BE2C (cell line): ENCODE results near the gene FXYD2.

Experiments used
- DNase-seq: peaks from one replicate; pipeline ENCODE4 v3.0.0-alpha.2; 2020
- H3K27me3 ChIP-seq: fragments of 250-450 bp; sonication (Bioruptor Pico); 2 replicates; pipeline ENCODE4 v1.5.1; 2020; ENCODE audit warnings: mild to moderate bottlenecking
- H3K36me3 ChIP-seq: fragments of 250-450 bp; sonication (Bioruptor Pico); 2 replicates; pipeline ENCODE4 v1.5.1; 2020; ENCODE audit warnings: mild to moderate bottlenecking
- H3K4me1 ChIP-seq: fragments of 250-450 bp; sonication (Bioruptor Pico); 2 replicates; pipeline ENCODE4 v1.5.1; 2020
- H3K4me3 ChIP-seq: 2 replicates; pipeline ENCODE4 v1.5.1; 2011; ENCODE audit warnings: low read depth, low read length
- H3K9me3 ChIP-seq: fragments of 250-450 bp; sonication (Bioruptor Pico); 2 replicates; pipeline ENCODE4 v1.5.1; 2020
- TF ChIP-seq, protein P1 (sequence below): IDR thresholded peaks from 2 replicates; pipeline ENCODE4 v1.5.1; 2012; ENCODE audit warnings: mild to moderate bottlenecking, low read depth, low read length

Gene FXYD2

DNA sequence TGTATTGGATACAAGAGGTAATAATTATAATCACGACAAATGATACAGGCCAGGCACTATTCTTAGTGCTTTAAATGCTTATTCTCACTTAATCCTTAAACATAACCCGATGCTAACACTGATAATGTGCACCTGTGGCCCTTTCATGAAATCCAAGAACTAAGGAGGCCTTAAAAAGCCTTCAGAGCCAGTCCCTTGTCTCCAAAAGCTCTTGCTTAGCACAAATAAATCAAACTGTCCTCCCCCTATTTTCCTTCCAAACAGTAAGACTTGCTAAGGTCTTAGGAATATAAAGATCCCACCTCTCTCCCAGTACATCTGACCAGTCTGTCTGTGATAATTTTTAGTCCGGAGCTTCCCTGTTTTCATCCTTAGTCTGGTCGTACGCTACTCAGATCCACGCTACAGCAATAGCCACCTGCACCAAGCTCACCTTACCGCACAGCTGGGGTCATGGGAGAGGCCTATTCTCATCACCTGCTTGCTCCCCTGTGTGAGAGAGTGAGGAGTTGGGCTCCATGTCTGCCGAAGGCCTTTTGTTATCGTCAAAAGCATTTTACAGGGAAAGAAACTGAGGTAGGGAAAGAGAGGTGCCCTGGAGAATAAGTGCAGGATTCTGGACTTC is 35.1 kb upstream of the FXYD2 start:
- TF ChIP-seq, protein P1, sequence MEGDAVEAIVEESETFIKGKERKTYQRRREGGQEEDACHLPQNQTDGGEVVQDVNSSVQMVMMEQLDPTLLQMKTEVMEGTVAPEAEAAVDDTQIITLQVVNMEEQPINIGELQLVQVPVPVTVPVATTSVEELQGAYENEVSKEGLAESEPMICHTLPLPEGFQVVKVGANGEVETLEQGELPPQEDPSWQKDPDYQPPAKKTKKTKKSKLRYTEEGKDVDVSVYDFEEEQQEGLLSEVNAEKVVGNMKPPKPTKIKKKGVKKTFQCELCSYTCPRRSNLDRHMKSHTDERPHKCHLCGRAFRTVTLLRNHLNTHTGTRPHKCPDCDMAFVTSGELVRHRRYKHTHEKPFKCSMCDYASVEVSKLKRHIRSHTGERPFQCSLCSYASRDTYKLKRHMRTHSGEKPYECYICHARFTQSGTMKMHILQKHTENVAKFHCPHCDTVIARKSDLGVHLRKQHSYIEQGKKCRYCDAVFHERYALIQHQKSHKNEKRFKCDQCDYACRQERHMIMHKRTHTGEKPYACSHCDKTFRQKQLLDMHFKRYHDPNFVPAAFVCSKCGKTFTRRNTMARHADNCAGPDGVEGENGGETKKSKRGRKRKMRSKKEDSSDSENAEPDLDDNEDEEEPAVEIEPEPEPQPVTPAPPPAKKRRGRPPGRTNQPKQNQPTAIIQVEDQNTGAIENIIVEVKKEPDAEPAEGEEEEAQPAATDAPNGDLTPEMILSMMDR = no peak
- Histone ChIP-seq H3K4me1 (peaks cover 23% of the 10 kb centered on the region), H3K4me3 (no peak overlapping the region), H3K36me3 (peaks cover 8% of the 10 kb centered on the region; the same call in 1 of the 2 replicates), H3K9me3 (no peaks in the 10 kb centered on the region), H3K27me3 (no peaks in the 10 kb centered on the region)
- DNase-seq = no peak

DNA sequence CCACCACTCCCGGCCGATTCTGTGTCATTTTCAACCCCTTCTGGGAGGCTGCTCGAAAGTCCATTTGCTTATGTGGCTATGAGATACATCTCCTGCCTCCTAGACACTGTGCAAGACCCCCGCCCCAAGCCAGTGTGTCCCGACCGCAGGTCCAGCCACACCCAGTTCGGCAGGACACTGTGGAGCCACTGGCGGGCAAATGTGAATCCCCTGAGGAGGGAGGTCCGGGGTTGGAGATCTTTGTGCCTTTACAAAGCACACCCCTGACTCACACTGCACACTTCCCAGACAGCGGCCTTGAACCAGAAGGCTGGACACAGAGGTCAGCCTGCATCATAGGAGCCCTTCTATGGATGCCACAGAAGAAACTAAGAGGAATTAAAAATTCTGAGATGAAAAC is 34.5 kb upstream of the FXYD2 start:
- Histone ChIP-seq H3K4me1 (peaks cover 23% of the 10 kb centered on the region), H3K9me3 (no peaks in the 10 kb centered on the region), H3K4me3 (no peak overlapping the region), H3K27me3 (no peaks in the 10 kb centered on the region), H3K36me3 (peaks cover 14% of the 10 kb centered on the region)
- DNase-seq = no peak
- TF ChIP-seq, protein P1 = no peak

DNA sequence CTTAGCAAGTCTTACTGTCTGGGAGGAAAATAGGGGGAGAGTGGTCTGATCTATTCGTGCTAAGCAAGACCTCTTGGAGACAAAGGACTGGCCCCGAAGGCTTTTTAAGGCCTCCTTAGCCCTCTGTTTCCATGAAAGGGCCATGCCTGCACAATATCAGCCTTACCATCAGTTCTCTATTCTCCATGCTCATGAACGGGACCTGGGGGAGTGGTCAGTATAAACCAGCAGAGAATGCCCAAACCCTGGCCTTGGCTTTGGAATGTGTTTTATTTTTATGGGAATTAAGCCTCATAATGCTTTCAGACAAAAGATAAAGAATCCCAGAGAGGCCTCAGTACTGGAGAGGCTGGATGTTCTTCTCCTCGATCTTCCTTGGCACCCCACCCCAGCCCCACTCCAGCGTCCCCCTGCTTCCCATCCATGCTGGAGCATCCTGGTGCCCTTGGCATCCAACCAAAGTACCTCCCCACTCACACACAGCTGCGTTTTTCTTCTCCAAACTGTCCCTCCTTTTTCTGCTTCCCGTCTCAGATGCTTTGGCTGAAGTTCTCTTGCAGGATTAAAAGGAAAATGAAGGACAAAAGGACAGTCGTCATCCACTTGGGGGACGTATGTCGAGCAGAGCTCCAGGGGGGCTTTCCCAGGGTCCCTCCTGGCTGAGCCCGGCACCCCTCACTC is 33.3 kb upstream of the FXYD2 start:
- Histone ChIP-seq H3K9me3 (no peaks in the 10 kb centered on the region), H3K27me3 (no peaks in the 10 kb centered on the region), H3K36me3 (peaks cover 22% of the 10 kb centered on the region), H3K4me3 (no peak overlapping the region), H3K4me1 (peaks cover 23% of the 10 kb centered on the region)
- no peak for DNase-seq
- TF ChIP-seq, protein P1 = no peak

DNA sequence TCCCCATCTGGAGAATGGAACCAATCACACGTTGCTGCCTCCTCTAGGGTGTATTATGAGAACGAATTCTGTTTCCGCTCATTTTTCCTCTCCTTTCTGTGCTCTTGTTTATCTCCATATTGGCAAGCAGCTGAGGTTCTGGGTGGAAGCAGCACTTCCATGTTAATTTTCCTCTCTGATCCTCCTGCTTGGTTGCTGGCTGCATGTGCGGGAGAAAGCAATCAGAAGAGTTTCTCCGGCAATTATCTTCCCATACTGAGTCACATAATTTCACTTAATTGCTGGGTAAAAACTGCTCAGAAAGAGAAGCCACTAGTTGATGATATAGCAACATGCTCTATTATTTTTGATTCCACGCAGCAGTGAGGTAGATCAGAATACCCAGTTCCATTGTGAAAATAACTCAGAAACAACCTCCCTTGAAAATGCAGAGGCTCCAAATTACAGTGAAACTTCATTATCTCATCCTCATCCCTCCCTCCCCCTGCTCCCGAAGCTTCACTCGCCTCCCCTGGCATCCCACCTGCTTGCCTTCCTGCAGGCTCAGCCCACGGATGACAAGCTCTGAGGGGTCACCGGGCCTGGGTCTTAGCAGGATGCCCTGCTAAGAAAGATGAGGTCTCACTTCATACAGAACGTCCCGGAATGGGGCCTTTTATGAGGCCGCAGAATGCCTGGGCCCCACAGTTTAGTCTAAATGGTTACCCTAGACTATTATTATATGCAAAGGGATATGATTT is 31.5 kb upstream of the FXYD2 start:
- H3K27me3 ChIP-seq = no peaks in the 10 kb centered on the region
- no peaks in the 10 kb centered on the region for H3K9me3 ChIP-seq
- DNase-seq = no peak
- no peak overlapping the region for H3K4me3 ChIP-seq
- peaks cover 30% of the 10 kb centered on the region for H3K36me3 ChIP-seq
- H3K4me1 ChIP-seq = peaks cover 8% of the 10 kb centered on the region
- TF ChIP-seq, protein P1 = no peak

DNA sequence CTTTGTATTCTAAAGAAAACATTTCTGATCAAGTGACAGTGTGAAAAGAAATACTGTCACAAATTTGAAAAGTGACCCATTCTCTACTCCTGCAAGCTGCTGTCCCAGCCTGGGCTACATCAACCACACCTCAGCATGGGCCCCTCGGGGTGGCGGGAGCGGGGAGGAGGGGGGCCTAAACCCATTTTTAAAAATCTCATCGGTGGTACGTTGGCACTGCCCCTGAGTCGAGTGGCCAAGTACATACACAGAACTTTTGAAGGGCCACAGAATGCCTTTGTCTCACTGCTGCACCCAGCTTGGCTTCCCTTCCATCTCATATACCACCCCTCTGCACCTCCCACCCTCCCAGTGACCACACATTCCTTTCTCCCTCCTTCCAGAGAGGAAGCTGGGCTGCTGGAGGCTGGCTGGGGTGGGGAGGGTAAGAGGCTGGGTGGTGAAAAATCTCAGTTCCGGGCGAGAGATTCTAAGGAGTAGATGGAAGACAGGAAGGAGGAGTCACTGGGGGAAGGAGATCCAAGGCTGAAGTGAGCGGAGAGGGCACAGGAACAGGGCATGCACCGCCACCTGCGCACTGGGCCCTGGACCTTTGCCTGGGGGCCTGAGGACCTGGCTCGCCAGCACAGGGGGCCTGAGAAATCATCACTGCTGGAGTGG is 30.8 kb upstream of the FXYD2 start:
- Histone ChIP-seq H3K4me1 (0 out of 2 replicates have a peak, but pooled peaks cover 3% of the 10 kb centered on the region), H3K36me3 (peaks cover 29% of the 10 kb centered on the region), H3K9me3 (no peaks in the 10 kb centered on the region), H3K4me3 (no peak overlapping the region), H3K27me3 (no peaks in the 10 kb centered on the region)
- TF ChIP-seq, protein P1 = no peak
- DNase-seq = no peak
